ENCODE measurements around the gene BAIAP2L1. TPM values are rescaled to one million over a fixed set of nuclear protein-coding genes. Genes with fewer than 3 reads are reported as not detected.

Gene BAIAP2L1
- total and polyA plus RNA-seq, 2 of the 8 experiments (the other 6 are each of a cell fraction or from before 2014, with no cell fraction given), result 19.2 to 42.9 TPM

- no peak for FAIRE-seq
- no peak overlapping the region for H3K4me2 ChIP-seq (ENCODE audit: insufficient read depth in 1 of 2, low read depth in 2 of 2, low read length in 2 of 2)
- TF ChIP-seq EGR1 (IDR thresholded peaks at IDR 0.05; ENCODE audit: borderline replicate concordance, low read depth, low read length) (no peak), CHD2 (IDR thresholded peaks at IDR 0.05; ENCODE audit: low read length) (no peak), KDM5A (IDR thresholded peaks at IDR 0.05; ENCODE audit: low read length) (no peak)
Observed at GRCh38 chr7:98257701-98258100, 143.2 kb downstream of the BAIAP2L1 start.

More at GRCh38 chr7:98257701-98258100, 143.2 kb downstream of the BAIAP2L1 start:
- POLR2A ChIA-PET (ENCODE audit: partially characterized antibody), result no interaction called here
- 75% methylated on average over 6 of the region's 6 CpGs; no CpG with 5 or more reads in 1 of the 2 experiments for WGBS, 2 experiments (ENCODE audit: extremely low coverage in 1 of 2, insufficient coverage in 1 of 2, insufficient read length in 1 of 2, insufficient replicate concordance in 2 of 2, low coverage in 1 of 2, low lambda C conversion rate in 2 of 2, missing lambda C conversion rate in 1 of 2)
- DNase-seq (ENCODE audit: low read depth in 1 of 2, low spot score in 2 of 2), result no peak
- Histone ChIP-seq H2BK5ac (ENCODE audit: low read depth, low read length) (no peak overlapping the region), H2BK120ac (replicated peaks; ENCODE audit: low read depth, low read length) (no peak overlapping the region), H4K8ac (ENCODE audit: extremely low read depth, insufficient read depth, low read length) (no peak overlapping the region), H4K91ac (replicated peaks; ENCODE audit: insufficient read length, low read length) (no peak overlapping the region), H2AK5ac (ENCODE audit: low read depth, low read length) (no peak overlapping the region), H3K9ac (replicated peaks in 1 of 4; ENCODE audit: extremely low read depth in 1 of 4, low read depth in 3 of 4, low read length in 3 of 4) (no peak overlapping the region), H3K4me1 (replicated peaks in 1 of 4; ENCODE audit: control insufficient read depth in 3 of 4, insufficient read depth in 4 of 4, low read length in 3 of 4) (peaks cover 0 to 2% (median under 1%) of the 10 kb centered on the region in 4 experiments; a peak in 1 of 7 replicates), H2BK15ac (ENCODE audit: low read length) (no peak overlapping the region), H4K5ac (ENCODE audit: insufficient read length, low read depth, low read length) (no peak overlapping the region), H3K4me3 (ENCODE audit: extremely low read depth in 1 of 4, insufficient read depth in 2 of 4, low read depth in 3 of 4, low read length in 4 of 4) (no peak overlapping the region), H3K14ac (ENCODE audit: insufficient read length) (no peak overlapping the region), H4K20me1 (replicated peaks in 1 of 2; ENCODE audit: control insufficient read depth in 1 of 2, insufficient read depth in 2 of 2, low read length in 2 of 2) (peaks cover 0 to 5% of the 10 kb centered on the region in 2 experiments), H3K79me1 (ENCODE audit: low read depth, low read length) (no peaks in the 10 kb centered on the region; the same call in 1 of the 2 replicates), H2BK20ac (ENCODE audit: low read length) (no peak overlapping the region), H3K18ac (ENCODE audit: extremely low read depth, low read length) (no peak overlapping the region), H2BK12ac (ENCODE audit: low read depth, low read length) (no peak overlapping the region), H3K9me3 (ENCODE audit: insufficient read depth in 2 of 2, low read depth in 1 of 2, low read length in 1 of 2) (no peaks in the 10 kb centered on the region), H3K56ac (replicated peaks; ENCODE audit: insufficient read length, low read depth, low read length) (no peak overlapping the region), H3K79me2 (ENCODE audit: control insufficient read depth in 1 of 2, insufficient read depth in 2 of 2, low read length in 2 of 2) (peaks cover 0 to 4% of the 10 kb centered on the region in 2 experiments; a peak in 1 of 4 replicates), H3K36me3 (ENCODE audit: control insufficient read depth in 2 of 4, insufficient read depth in 4 of 4, low read length in 3 of 4) (peaks cover 0 to 2% (median 0%) of the 10 kb centered on the region in 4 experiments; a peak in 4 of 8 replicates), H3K27ac (ENCODE audit: low read depth, low read length) (no peak overlapping the region), H3K27me3 (replicated peaks in 1 of 4; ENCODE audit: control insufficient read depth in 3 of 4, extremely low read depth in 1 of 4, insufficient read depth in 3 of 4, low read length in 3 of 4) (no peaks in the 10 kb centered on the region), H2AFZ (ENCODE audit: low read length) (no peak overlapping the region), H3K23me2 (ENCODE audit: low read depth, low read length) (no peaks in the 10 kb centered on the region; the same call in 1 of the 2 replicates), H3K4ac (replicated peaks; ENCODE audit: insufficient read length, low read depth, low read length) (no peak overlapping the region), H3K23ac (ENCODE audit: insufficient read length) (no peak overlapping the region)
- CTCF ChIA-PET (ENCODE audit: partially characterized antibody), result interaction anchor here (0.6 kb wide), 1 partner anchor 138 kb away, joined by 3 read pairs; no protein-coding TSS in a partner anchor
